Liver (tissue), 3 donors: ENCODE measurements around the gene IL31RA.

Experiments
- CTCF ChIP-seq: fragments of 150-350 bp; IDR thresholded peaks from 2 replicates; pipeline ENCODE4 v1.5.1; 2017; ENCODE audit warnings: improper control_type of control experiment, low read depth, low read length; ENCODE audit not compliant: missing input control
- RAD21 ChIP-seq, 2 donors: IDR thresholded peaks; 2 replicates each; pipeline ENCODE4 v1.6.1; 2016; ENCODE audit warnings: antibody characterized with exemption in 2 of 2, mild to moderate bottlenecking in 2 of 2
- REST ChIP-seq: IDR thresholded peaks from 2 replicates; pipeline ENCODE4 v1.6.1; 2016; ENCODE audit warnings: antibody characterized with exemption, mild to moderate bottlenecking
- SP1 ChIP-seq: IDR thresholded peaks from 2 replicates; pipeline ENCODE4 v1.6.1; 2018; ENCODE audit warnings: antibody characterized with exemption, mild to moderate bottlenecking
- YY1 ChIP-seq: IDR thresholded peaks from 2 replicates; pipeline ENCODE4 v1.6.1; 2016; ENCODE audit warnings: antibody characterized with exemption, mild to moderate bottlenecking
- donor health status: healthy.
- donor health status: healthy.

GRCh38 chr5:55960779-55961178 lies 109.6 kb downstream of the IL31RA start:
- no peak for TF ChIP-seq CTCF
- no peak for TF ChIP-seq YY1
- TF ChIP-seq REST = no peak
- TF ChIP-seq SP1 = no peak
- no peak for TF ChIP-seq RAD21 (IDR thresholded peaks at IDR 0.05)
